Right renal pelvis (tissue), 4 donors: ENCODE results near the gene ZFP69B. TPM values are rescaled to one million over a fixed set of nuclear protein-coding genes. Genes with fewer than 3 reads are reported as not detected.

Experiments
- polyA plus RNA-seq, 4 donors: library from polyadenylated mRNA; unstranded; fragments of 120-200 nt; gene quantifications; one replicate each; pipeline ENCODE4 v1.2.1, GENCODE V29; 2013; ENCODE audit not compliant: insufficient read length in 4 of 4

ZFP69B gene
- polyA plus RNA-seq, 4 donors: 4.8 to 5.6 (median 5.5) TPM

Other genes starting within 250 kb of the ZFP69B start
- gene TMCO2, start 202.5 kb upstream of the ZFP69B start, polyA plus RNA-seq: not detected
- 10 to 100 TPM; 57.6 to 68.3 (median 66.0) TPM for gene ZMPSTE24, start 192.2 kb upstream of the ZFP69B start, polyA plus RNA-seq
- gene COL9A2, start 133.2 kb upstream of the ZFP69B start, polyA plus RNA-seq: 10 to 100 TPM; 18.8 to 32.0 (median 23.5) TPM
- 10 to 100 TPM; 22.7 to 29.7 (median 24.3) TPM for gene SMAP2, start 76.7 kb upstream of the ZFP69B start, polyA plus RNA-seq
- gene ZFP69, start 26.8 kb downstream of the ZFP69B start, polyA plus RNA-seq: 1 to 10 TPM; 5.3 to 9.8 (median 8.3) TPM
- gene EXO5, start 58.3 kb downstream of the ZFP69B start, polyA plus RNA-seq: 10 to 100 TPM; 12.0 to 14.1 (median 12.5) TPM
- 10 to 100 TPM in 3 of 4 donors, 1 to 10 TPM in 1; 7.7 to 12.3 (median 11.3) TPM for gene ZNF684, start 81.2 kb downstream of the ZFP69B start, polyA plus RNA-seq
- 1 to 10 TPM; 1.7 to 1.8 (median 1.7) TPM for gene RIMS3, start 215.2 kb downstream of the ZFP69B start, polyA plus RNA-seq
- 100 to 1,000 TPM in 2 of 4 donors, 10 to 100 TPM in 2; 92.0 to 106 (median 101) TPM for gene NFYC, start 241.2 kb downstream of the ZFP69B start, polyA plus RNA-seq